Measurements from ENCODE around the gene MET.

MET gene

DNA sequence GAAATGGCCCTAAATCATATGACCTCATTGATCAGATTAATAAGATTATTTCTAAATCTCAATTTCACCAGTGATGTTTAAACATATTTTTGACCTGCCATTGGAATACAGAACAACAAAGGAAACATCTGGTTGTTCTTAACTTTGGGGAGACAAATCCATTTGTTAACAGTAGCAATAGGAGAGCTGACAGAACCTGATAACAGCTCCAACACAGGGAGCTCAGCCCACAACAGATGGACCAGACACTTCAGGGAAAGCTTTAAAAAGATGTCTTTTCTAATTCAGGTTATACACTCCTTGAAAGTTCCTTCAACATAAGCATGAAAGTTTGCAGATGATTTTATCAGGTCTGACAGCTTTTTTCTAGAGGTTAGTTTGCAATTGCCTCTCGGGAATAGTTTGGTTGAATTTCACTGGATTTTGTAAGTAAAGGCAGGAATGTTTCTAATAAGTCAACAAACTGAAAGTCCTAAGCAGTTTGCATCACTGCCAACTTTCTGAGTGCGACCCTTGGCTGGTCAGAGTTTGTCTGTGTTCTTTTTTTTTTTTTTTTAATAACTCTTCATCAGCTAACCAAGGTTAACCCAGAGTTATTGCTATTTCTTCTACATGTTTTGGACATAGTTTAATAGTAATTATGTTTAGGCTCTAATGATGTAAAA lies 6.5 kb upstream of the MET start:
- DNase-seq: no peak

DNA sequence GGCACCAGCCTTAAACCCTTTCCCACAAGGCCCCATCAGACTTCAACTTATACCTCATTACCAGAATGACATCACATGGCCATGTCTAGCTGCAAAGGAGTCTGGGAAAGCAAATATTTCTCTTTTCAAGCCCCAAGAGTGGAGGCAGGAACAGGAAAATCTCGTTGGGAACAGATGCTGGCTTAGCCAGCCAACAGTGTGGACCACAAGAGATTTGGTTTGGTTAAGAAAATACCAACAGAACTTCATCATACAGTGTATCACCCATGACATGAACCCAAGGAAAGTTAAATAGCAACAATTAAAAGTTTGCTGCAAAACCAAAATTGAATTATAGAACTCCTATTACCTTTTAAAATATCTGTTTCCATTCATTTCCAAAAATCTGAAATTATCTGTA lies 2.2 kb upstream of the MET start:
- no peak for DNase-seq

DNA sequence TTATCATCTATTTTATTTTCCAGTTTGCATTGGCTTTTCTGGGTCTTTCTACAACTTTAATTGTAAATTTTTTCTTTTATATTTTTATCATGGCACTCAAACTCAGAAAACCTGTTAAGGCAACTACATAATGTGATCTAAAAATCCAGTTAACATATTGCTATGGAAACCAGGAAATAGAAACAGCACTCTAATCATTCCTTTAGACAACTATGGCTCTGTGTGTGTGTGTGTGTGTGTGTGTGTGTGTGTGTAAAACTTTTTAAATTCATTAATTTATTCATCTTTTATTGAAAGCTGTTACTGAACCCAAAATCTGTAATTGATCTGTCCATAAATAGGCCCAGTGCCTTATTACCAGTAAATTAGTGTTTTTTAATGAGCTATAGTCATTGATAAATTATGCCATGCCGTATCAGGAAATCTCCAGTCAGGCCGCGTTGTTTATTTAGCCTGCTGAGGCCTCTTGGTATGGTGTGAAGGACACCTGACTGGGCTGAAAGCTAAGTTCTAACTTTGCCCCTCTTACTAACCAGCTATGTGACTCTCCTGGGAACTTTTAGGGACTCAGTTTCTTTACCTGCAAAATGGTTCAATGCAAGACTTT lies 1.5 kb upstream of the MET start:
- no peak for DNase-seq

DNA sequence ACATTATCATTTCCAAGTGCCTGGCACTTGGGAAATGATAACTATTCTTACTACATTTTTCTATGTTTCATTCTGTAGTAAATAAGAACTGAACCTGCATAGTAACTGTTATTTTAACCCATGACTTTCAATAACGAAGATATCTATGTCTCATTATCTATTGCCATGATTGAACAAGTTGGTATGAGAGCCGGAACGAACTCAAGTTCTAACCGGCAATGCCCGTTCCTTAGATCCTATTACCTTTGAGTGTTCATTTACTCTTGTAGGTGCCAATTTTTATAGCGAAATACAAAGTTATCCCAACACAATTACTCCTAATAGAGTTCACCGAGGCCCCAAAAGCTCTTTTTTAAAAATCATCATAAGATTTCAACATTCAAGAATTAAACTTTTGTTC lies 885 bp upstream of the MET start:
- no peak for DNase-seq

DNA sequence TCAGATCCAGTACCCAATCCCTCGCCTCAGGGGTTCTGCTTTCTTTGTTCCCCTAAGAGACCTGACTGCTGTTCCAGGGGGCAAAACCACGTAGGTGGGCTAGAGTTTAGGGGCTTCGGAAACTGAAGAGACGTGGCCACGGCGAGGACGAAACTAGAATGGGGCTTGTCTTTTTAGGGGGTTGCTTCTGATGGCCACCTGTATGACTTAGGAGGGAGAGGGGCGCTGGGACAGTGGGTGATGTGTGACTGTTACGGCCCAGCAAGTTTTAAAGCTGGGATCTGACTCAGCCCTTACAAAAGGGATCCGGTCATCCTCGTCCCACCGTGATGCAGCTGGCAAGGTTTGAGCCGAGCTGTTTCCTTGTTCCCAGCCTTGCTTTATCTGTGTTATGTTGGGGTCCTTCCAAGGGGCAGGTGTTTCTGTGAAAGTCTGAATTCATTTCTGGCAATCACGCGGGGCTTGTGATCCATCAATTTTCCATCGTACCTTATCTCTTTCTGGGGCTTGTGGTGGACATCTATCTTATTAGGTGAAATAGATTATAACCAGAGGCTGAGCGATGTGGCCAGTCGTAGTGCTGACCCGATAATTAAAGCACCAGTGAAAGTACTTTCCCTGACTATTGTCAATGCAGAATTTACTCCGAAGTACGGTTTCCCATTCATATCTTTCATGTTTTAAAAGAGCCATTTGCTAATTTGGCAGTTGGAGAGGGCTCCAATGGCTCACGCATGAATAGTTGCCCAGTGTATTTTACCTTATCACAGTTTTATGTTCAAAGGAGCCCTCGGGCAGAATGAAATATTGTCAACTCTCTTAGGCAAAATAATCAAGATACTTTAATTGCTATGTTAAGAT lies 830 bp downstream of the MET start:
- no peak for DNase-seq

DNA sequence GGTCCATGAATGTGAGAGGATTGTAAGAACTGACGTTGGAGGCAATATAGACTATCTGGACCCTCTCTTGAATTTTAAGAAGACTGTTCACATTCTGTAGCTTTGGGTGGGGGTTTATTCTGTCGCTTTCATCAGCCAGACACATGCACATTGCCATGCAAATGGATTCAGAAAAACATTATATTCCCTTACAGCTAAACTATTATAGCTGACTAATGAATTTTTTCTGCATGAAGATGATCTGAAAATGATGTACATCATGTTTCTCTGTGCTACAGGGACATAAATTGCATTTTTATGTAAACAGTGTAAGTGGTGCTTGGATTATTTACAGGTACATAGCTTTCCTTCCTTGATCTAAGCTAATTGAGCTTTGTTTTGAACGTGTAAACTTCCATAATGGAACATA lies 1.5 kb downstream of the MET start:
- DNase-seq: no peak

DNA sequence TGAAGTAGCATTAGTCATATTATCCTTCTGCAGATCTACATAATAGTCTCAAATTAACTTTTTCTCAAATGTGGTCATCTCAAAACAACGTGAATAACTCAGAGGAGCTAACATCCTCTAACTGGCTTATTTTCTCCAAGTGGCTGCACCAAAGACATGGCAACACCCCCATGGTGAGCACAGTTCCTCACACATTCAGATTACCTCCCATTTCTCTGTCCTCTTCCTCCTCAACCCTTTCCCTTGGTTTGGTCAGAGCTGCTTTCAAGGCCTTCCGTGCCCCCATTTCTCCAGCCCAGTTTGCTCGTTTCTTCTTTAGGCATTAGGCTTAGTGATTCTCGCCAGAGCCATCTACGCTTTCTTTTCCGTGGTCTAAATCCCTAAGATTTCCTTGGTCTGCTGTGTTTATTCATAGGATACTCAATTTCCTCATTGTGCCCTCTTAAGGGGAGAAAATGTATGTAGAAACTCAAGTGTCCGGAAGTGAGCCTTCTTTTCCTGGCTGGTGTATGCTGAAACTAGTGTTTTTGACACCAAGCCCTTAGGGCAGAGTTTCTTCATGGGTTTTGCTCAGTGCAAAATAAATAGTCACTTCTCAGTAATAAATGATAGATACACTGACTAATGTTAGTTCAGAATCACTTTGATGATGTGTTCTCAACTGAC lies 2.6 kb downstream of the MET start:
- DNase-seq: no peak

DNA sequence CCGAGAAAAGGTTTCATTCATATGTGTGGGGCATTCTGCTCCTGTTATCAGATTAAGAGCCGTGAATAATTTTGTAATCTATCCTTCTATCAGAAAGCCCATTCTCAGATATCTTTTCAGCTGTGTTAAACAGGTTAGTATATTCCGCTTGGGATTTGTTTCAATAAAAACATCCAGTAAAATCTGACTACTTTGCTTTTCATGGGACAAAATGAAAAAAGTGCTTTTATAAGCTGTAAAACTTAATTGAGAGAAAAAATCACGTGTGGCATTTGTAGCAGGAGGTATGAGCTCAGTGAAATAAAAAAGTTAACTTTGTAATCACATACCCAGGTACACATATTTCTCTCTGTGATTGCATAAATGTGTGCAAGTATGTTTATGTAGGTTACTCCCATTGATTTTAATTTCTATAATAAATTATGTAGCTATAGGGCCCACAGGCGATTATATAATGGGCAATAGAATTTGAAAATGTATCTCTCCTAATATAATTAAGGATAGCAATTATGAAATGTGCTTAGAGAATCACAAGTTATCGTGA lies 3.9 kb downstream of the MET start:
- no peak for DNase-seq

DNA sequence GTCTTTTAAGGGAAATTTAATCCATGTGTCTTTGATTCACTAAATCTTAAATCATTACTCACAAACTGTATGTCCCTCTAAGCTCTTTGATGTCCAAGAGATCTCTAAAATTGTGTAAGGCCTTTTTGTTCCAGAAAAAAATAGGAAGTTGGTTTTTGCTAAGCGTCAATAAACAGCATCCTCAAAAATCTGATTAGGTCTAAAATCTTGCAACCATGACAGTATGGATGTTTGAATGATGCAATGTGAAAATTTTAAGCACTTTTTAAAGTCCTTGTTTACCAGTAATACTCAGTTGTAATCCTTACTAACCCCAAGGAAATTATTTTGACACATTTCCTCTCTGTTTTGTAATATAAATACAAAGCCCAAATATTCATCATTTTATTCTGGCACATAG lies 6.8 kb downstream of the MET start:
- no peak for DNase-seq

DNA sequence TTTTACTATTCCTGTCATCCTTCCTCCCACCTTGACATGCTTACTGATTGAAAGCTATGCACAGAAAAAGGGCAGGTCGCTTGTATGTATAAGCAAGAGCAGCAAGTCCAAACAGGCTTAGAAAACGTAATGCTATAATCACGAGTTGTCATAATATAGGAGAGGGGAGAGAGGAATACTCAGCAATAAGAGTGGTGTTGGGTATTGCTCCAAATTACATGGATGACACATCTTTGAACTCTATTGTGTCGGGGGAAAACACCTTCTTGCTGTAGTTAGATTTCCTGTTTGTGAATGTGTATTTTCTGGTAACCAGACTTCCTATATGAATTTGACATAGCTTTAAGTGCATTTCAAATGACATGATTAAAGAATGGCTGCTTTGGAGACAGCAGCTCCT lies 7.5 kb downstream of the MET start:
- no peak for DNase-seq

DNA sequence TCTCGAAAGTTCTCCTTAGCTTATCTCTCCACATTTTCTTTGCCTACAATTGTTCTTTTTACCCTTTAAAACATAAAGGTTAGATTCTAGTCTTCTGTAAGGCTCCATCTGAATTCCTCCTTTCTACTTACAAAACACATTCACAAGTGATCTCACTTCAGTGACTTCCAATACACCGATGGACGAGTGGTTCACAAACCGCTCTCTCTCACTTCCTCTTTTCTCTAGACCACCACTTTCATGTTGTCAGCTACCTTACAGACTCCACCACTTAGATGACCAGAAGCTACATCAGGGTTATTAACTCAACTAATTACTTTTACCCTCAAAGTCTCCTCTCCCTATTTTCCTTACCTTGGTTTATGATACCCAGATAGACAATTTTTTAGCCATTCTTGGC lies 11.8 kb downstream of the MET start:
- no peak for DNase-seq

DNA sequence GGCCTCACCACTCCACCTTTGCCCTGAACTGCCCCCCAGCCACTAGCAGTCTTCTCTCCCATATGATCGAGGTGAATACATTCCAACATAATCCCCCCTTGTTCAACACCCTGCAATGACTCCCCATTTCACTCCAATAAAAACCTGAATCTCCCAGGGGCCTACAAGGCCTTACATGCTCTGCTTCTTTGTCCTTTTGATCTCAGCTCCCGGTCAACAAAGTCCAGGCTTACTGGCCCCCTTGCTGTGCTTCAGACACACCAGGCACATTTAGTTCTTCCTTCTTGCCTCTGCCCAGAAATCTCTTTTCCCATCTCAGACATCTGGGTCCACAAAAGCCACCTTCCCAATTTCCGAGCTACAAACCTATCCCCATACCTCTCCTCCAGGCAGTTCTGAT lies 14.0 kb downstream of the MET start:
- DNase-seq: no peak

DNA sequence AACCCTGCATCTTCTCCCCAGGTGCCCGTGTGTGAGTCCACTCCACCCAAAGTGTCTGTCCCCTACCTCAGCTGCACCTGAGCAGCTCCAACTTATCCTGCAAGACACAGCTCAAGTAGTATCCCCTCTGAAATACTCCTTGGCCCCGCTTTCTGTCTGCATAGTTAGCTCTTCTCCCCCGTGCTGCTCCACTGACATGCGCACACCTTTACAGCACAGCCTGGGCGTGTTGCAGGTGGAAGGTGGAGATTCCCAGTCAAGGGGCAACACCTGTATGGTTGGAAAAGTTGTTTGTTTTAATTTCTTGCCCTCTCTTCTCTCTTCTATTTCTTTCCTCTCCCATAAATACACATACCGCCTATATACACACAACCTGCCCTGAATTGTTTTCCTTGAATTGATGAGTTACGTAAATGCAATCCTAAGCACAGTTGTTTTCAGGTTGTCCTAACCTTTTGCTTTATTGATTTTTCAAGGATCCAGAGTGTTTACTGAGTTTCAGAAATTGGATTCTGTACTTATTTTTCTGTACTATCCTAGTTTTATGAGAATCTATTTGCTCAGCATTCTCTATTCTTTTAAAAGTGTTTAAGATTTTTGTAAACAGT lies 14.9 kb downstream of the MET start:
- no peak for DNase-seq

DNA sequence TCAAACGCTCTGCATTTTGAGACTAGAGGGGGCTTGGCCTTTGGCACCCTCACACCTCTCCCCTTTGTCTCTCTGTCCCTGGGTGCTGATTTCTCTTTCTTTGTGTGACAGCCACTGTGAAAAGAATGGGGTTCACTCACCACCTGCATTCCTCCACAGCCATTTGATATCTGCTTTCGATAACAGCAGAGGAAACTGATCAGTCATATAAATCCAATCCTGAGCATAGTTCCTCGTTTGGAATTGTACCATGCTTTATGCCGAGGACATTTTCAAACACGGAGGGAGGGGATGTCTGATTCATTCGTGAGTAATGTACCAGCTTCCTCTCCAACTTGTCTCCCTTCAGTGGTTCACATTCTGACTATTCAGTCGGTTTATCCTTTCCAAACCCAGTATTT lies 15.8 kb downstream of the MET start:
- DNase-seq: no peak

DNA sequence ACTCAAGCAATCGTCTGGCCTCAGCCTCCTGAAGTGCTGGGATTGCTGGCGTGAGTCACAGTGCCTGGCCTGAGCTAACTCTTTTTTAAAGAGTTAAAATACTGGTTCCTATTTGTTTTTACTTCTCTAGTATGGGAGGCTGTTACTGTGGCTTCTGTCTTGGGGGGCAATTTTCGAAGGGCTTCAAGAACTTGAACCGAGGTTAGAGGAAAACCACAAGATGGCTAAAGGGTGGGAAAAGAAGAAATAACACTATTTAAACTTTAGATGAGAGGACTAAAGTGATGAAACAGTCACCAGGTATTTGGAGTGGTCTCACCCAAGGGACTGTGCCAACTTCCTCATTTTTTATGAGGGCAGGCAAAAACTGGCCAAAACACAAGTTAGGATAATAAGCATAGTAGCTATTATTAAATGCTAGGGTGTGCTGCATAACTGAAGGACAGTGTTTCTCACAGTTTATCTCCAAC lies 17.8 kb downstream of the MET start:
- DNase-seq: no peak

DNA sequence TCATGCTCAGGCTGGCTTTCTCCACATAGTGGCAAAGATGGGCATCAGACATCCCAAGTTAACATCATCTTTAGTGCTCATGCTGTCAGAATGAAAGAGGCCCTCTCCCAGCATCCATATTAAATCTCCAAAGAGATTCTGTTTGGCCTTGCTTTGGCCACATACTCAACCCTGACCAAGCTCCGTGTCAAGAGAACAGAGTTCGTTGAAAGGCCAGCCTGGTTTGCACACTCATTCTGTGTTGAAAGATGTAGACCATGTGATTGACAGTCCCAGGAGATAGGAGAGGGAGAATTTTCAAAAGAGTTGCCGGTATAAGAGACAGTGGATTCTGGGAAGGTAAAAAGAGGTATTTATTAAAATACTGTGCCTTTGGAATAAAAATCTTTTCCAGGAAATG lies 19.7 kb downstream of the MET start:
- DNase-seq: no peak

DNA sequence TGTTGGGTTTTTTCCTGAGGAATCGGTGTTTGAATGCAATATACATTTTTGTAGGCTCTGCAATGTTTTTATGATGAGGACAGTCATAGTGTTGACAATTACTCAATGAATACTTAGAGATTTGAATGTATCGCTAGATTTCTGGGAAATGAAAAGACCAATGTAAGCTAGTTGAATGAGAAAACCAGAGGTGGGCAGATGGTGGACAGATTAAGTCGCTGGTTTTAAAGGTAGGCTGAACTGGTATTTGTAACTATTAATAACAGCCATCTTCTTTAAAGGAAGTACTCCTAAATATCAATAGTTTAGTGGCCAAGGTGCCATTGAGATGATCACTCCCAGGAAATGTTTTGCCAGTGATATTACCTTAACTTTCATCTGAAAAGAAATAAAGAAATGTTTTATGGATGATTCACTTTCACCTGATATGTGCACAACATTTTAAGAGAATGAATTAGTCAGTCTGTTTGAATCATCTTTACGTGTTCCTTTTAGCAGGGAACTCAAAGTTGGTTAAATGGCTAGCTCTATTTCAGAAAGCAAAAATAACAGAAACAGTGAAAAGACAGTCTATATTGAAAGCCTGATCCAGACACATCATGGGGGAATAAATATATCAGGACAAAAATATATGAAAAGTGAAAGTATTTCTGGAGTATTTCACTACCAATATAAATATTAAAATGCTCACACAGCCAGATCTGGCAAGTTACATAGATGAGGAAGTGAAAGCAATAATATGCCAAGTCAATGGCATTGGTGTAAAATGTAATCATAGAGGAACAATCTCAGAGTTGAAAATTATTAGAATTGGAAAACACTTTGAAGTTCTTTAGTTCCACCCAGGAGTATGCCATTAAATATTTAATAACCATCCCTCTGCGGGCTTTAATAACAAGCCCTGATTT lies 20.7 kb downstream of the MET start:
- DNase-seq: no peak

DNA sequence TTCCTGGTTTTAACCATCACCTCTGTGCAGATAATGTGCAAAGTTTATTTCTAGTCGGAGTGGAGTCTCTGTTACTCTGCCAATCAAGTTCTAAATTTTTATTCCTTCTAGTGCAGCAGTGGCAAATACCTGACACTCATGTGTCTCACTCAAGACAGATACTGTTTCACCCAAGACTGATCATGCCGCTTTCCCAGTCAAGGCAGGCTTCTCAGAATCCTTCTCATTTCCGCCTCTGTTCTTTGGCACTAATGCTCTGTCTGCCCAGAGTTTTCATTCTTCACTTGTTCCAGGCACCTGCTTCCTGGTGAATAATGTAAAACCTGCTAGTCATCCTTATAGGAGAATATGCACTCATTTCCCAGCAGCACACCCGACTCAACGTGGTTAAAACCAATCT lies 24.7 kb downstream of the MET start:
- DNase-seq: no peak

DNA sequence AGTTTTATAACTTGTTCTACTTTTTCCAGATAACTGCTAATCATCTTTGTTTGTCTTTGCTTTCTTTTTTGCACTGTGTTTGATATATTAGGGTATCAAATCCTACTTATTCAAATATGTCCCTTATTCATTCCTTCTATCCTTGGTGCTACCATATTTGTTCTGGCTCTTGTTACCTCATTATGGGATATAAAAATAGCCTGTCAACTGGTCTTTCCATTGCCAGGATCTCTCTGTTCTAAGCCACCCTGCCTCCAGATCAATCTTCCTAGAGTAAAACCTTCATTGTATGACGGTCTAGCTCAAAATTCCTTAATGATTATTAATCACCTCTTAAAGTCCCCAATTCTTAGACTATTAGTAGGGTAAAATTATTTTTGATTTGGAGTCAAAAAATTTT lies 25.2 kb downstream of the MET start:
- no peak for DNase-seq

DNA sequence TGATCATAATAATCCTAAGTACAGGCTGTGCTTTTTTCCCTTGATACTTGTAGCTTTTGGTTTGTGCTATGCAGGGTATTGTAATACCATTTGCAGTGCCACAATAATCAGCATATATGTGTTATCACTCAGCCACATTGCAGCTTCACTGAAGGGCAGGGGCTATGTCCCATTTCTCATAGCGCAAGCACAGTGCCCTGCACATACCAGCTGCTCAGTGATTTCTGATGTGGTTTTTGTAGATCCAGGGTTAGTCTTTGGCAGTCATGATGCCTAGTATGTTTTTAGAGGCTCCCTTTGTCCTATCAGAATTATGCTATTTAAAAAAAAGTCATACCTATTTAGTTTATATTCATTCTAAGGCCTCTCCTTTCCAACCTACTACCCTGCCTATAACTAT lies 25.8 kb downstream of the MET start:
- DNase-seq: no peak

DNA sequence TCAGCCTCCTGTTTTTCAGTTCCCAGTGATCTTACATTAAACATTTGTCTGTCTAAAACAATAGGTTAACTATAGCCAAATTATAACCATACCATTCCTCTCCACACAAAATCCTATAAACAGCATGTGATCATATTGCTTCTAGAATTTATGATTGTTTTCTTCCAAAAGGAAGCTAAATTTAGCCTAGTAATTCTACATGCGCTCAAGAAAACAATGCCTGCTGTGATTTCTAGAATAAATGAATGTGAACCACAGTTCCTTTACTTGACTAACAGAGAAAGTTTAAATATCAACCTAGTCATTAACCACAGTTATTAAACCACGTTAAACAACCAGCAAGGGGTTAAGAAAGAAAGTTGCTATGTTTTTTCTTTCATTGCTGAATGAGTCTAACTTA lies 26.4 kb downstream of the MET start:
- DNase-seq: no peak
